Epithelial cell of esophagus (primary cell): Measurements from ENCODE around the gene CNBD2.

Experiments used
- DNase-seq: peaks from one replicate; pipeline ENCODE4 v3.0.0; 2010; ENCODE audit warnings: low read depth
- H3K4me3 ChIP-seq: 2 replicates; pipeline ENCODE4 v1.5.1; 2011; ENCODE audit warnings: mild to moderate bottlenecking, low read length, control low read depth
- CTCF ChIP-seq: IDR thresholded peaks from 2 replicates; pipeline ENCODE4 v1.5.1; 2011; ENCODE audit warnings: low read depth, mild to moderate bottlenecking, low read length, control low read depth, inconsistent platforms; ENCODE audit not compliant: insufficient read depth; ENCODE audit errors: missing control alignments

CNBD2 gene

GRCh38 chr20:36028106-36028808 is 59.9 kb downstream of the CNBD2 start:
- no peak for DNase-seq
- H3K4me3 ChIP-seq = no peak overlapping the region
- TF ChIP-seq CTCF = no peak

- no peak overlapping the region for H3K4me3 ChIP-seq
- DNase-seq = no peak
- no peak for TF ChIP-seq CTCF
Observed at GRCh38 chr20:36030149-36030548, 61.8 kb downstream of the CNBD2 start.

- DNase-seq = no peak
- TF ChIP-seq CTCF = no peak
- H3K4me3 ChIP-seq = no peak overlapping the region
Observed at GRCh38 chr20:36031806-36032205, 63.4 kb downstream of the CNBD2 start.

- H3K4me3 ChIP-seq = no peak overlapping the region
- DNase-seq = no peak
- TF ChIP-seq CTCF = no peak
Observed at GRCh38 chr20:36034875-36035274, 66.5 kb downstream of the CNBD2 start.

- DNase-seq = peak; percentile 95
Observed at GRCh38 chr20:36035745-36036144, 67.4 kb downstream of the CNBD2 start.

GRCh38 chr20:36036688-36037087 is 68.3 kb downstream of the CNBD2 start:
- no peak for TF ChIP-seq CTCF
- no peak for DNase-seq
- no peak overlapping the region for H3K4me3 ChIP-seq

More at GRCh38 chr20:36035745-36036144, 67.4 kb downstream of the CNBD2 start:
- no peak overlapping the region for H3K4me3 ChIP-seq
- no peak for TF ChIP-seq CTCF

GRCh38 chr20:36040571-36040970 is 72.2 kb downstream of the CNBD2 start:
- H3K4me3 ChIP-seq = no peak overlapping the region
- DNase-seq = no peak
- TF ChIP-seq CTCF = no peak
